CD4-positive, alpha-beta T cell (primary cell): ENCODE measurements around the gene SCN3B. TPM values are rescaled to one million over a fixed set of nuclear protein-coding genes. Genes with fewer than 3 reads are reported as not detected.
A peak's percentile ranks its signal among the peaks of the same experiment; 100 is the strongest.

Source experiments
- ATAC-seq: fragments of 200-7000 bp; cut with Tn5 transposase; one replicate; pipeline ENCODE4 v1.10.0; 2022; ENCODE audit warnings: mild to moderate bottlenecking; ENCODE audit not compliant: poor library complexity
- CTCF ChIA-PET: fragments of 350-600 bp; sonication (Branson Sonifier 250); formaldehyde crosslinking; loops from one replicate; lab custom pipeline; 2021; ENCODE audit warnings: antibody characterized with exemption, inconsistent platforms; lab: Charles Lee
- POLR2A ChIA-PET: fragments of 350-600 bp; sonication (Branson Sonifier 250); formaldehyde crosslinking; loops from one replicate; lab custom pipeline; 2021; ENCODE audit warnings: antibody characterized with exemption, inconsistent platforms; lab: Charles Lee
- DNase-seq, 14 experiments: peaks; one replicate each; pipeline ENCODE4 v3.0.0-alpha.2; 2013 to 2020; ENCODE audit warnings: mixed read lengths in 2 of 14
- H3K27ac ChIP-seq, 2 donors: one replicate each; pipeline versions ENCODE4 v1.5.1 to v1.7.0; 2013; ENCODE audit warnings: low read length in 2 of 2, low read depth in 1 of 2, mild to moderate bottlenecking in 1 of 2
- H3K27me3 ChIP-seq, 2 experiments: 1 replicate in 1 of 2; 2 replicates in 1 of 2; pipeline versions ENCODE4 v1.6.1 to v1.7.0; 2013; ENCODE audit warnings: low read length in 2 of 2, control low read depth in 1 of 2, mild to moderate bottlenecking in 1 of 2, moderate library complexity in 1 of 2; ENCODE audit not compliant: insufficient read depth in 2 of 2, control insufficient read depth in 1 of 2
- H3K36me3 ChIP-seq: one replicate; pipeline ENCODE4 v1.6.1; 2013; ENCODE audit warnings: low read length, control low read depth; ENCODE audit not compliant: insufficient read depth
- H3K4me1 ChIP-seq: one replicate; pipeline ENCODE4 v1.6.1; 2013; ENCODE audit warnings: low read length, control low read depth; ENCODE audit not compliant: insufficient read depth
- H3K4me3 ChIP-seq: one replicate; pipeline ENCODE4 v1.5.1; 2013; ENCODE audit warnings: mild to moderate bottlenecking, low read length, moderate library complexity
- H3K9me3 ChIP-seq, 2 experiments: 1 replicate in 1 of 2; 2 replicates in 1 of 2; pipeline versions ENCODE4 v1.6.1 to v1.7.0; 2013; ENCODE audit warnings: low read length in 2 of 2, mild to moderate bottlenecking in 2 of 2, control low read depth in 1 of 2, moderate library complexity in 1 of 2; ENCODE audit not compliant: control insufficient read depth in 1 of 2, insufficient read depth in 1 of 2
- H3K27ac Mint-ChIP-seq: one replicate; pipeline ENCODE4 v1.8.0; 2020; ENCODE audit warnings: mixed read lengths
- H3K27me3 Mint-ChIP-seq: one replicate; pipeline ENCODE4 v1.8.0; 2021; ENCODE audit warnings: mixed read lengths
- H3K36me3 Mint-ChIP-seq: one replicate; pipeline ENCODE4 v1.8.0; 2021; ENCODE audit warnings: low read depth, mixed read lengths
- H3K4me1 Mint-ChIP-seq: one replicate; pipeline ENCODE4 v1.8.0; 2021; ENCODE audit warnings: low read depth, mixed read lengths
- H3K4me3 Mint-ChIP-seq: one replicate; pipeline ENCODE4 v1.8.0; 2020; ENCODE audit warnings: mild to moderate bottlenecking, mixed read lengths
- H3K9me3 Mint-ChIP-seq: one replicate; pipeline ENCODE4 v1.8.0; 2020; ENCODE audit warnings: mixed read lengths
- intact Hi-C, 2 experiments: fragments of 100-400 bp; cut with DNase I in 1 of 2; cut with micrococcal nuclease in 1 of 2; formaldehyde crosslinking; loops; one replicate each; pipeline versions ENCODE4 v1.15.1 to v1.9.0; 2023 to 2025; cut with DNase I, micrococcal nuclease
- total RNA-seq, 174 experiments: library from RNA in 2 of 174; stranded (reverse) in 2 of 174; gene quantifications; one replicate each; pipeline ENCODE4 v1.2.3 and lab custom pipeline; 2021 to 2026
- TF ChIP-seq, protein P1 (sequence below): fragments of 200-600 bp; IDR thresholded peaks from one replicate; pipeline ENCODE4 v1.8.0; 2022; ENCODE audit warnings: antibody characterized with exemption, mild to moderate bottlenecking

The SCN3B gene
- total RNA-seq, 2 experiments from 2014 or later, result not detected

DNA sequence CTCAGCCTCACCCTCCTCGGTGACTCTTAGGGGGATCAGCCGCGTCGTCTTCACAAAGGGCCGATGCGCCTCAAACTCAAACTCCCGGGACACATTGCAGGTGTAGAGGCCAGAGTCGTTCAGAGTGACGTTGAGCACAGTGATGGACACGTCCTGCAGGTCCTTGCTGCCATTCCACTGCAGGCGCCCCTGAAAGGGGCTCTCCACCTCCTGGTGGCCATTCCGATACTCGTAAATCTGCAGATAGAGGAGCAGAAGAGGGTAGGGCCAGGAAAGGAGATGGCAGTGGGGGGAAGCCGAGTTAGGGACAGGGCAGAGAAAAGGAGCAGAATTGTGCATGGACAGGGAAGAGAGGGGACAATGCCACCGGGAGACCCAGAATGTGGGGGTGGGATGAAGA is 12.0 kb downstream of the SCN3B start:
- no peak for ATAC-seq
- Histone ChIP-seq H3K36me3 (no peaks in the 10 kb centered on the region), H3K27ac (no peak overlapping the region), H3K4me3 (no peak overlapping the region), H3K9me3 (no peaks in the 10 kb centered on the region), H3K27me3 (peaks cover 0 to 6% of the 10 kb centered on the region in 2 experiments), H3K4me1 (peaks cover 6% of the 10 kb centered on the region)
- TF ChIP-seq, protein P1, sequence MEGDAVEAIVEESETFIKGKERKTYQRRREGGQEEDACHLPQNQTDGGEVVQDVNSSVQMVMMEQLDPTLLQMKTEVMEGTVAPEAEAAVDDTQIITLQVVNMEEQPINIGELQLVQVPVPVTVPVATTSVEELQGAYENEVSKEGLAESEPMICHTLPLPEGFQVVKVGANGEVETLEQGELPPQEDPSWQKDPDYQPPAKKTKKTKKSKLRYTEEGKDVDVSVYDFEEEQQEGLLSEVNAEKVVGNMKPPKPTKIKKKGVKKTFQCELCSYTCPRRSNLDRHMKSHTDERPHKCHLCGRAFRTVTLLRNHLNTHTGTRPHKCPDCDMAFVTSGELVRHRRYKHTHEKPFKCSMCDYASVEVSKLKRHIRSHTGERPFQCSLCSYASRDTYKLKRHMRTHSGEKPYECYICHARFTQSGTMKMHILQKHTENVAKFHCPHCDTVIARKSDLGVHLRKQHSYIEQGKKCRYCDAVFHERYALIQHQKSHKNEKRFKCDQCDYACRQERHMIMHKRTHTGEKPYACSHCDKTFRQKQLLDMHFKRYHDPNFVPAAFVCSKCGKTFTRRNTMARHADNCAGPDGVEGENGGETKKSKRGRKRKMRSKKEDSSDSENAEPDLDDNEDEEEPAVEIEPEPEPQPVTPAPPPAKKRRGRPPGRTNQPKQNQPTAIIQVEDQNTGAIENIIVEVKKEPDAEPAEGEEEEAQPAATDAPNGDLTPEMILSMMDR, result no peak
- no peaks in the 10 kb centered on the region for H3K9me3 Mint-ChIP-seq
- no peaks in the 10 kb centered on the region for H3K4me1 Mint-ChIP-seq
- H3K4me3 Mint-ChIP-seq, result no peak overlapping the region
- no peaks in the 10 kb centered on the region for H3K36me3 Mint-ChIP-seq
- POLR2A ChIA-PET, result no interaction called here
- CTCF ChIA-PET, result no interaction called here
- DNase-seq, result no peak
- peaks cover 44% of the 10 kb centered on the region for H3K27me3 Mint-ChIP-seq
- intact Hi-C loops, result no loop called here
- H3K27ac Mint-ChIP-seq, result no peak overlapping the region

DNA sequence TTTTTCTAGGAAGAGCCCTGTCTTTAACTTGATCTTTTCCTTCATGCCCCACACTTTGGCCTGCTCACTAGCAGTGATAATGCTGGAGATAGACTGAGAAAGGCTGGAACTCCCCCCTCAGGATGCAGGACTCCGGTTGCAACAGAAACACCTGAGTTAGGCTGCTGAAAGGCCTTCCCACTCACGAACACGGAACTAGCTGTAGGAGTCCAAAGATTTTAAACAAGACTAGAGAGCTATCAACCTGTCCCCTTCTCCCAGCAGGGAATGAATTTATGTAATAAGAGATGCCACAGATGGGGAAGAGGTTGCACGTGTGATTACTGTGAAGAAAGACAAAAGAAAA is 13.0 kb downstream of the SCN3B start:
- POLR2A ChIA-PET, result no interaction called here
- Histone ChIP-seq H3K4me3 (no peak overlapping the region), H3K27ac (no peak overlapping the region), H3K27me3 (peaks cover 0 to 6% of the 10 kb centered on the region in 2 experiments), H3K9me3 (no peaks in the 10 kb centered on the region), H3K36me3 (no peaks in the 10 kb centered on the region), H3K4me1 (peaks cover 6% of the 10 kb centered on the region)
- intact Hi-C loops, result loop anchor here (1.0 kb wide), 1 partner anchor 66 kb away; no protein-coding TSS in a partner anchor
- peaks cover 44% of the 10 kb centered on the region for H3K27me3 Mint-ChIP-seq
- H3K9me3 Mint-ChIP-seq, result no peaks in the 10 kb centered on the region
- H3K4me3 Mint-ChIP-seq, result no peak overlapping the region
- no peaks in the 10 kb centered on the region for H3K36me3 Mint-ChIP-seq
- ATAC-seq (no peak), DNase-seq (no peak)
- H3K4me1 Mint-ChIP-seq, result no peaks in the 10 kb centered on the region
- CTCF ChIA-PET, result interaction anchor here (2.3 kb wide), 1 partner anchor 66 kb away, joined by 16 read pairs; no protein-coding TSS in a partner anchor
- no peak overlapping the region for H3K27ac Mint-ChIP-seq
- TF ChIP-seq, protein P1, result no peak

DNA sequence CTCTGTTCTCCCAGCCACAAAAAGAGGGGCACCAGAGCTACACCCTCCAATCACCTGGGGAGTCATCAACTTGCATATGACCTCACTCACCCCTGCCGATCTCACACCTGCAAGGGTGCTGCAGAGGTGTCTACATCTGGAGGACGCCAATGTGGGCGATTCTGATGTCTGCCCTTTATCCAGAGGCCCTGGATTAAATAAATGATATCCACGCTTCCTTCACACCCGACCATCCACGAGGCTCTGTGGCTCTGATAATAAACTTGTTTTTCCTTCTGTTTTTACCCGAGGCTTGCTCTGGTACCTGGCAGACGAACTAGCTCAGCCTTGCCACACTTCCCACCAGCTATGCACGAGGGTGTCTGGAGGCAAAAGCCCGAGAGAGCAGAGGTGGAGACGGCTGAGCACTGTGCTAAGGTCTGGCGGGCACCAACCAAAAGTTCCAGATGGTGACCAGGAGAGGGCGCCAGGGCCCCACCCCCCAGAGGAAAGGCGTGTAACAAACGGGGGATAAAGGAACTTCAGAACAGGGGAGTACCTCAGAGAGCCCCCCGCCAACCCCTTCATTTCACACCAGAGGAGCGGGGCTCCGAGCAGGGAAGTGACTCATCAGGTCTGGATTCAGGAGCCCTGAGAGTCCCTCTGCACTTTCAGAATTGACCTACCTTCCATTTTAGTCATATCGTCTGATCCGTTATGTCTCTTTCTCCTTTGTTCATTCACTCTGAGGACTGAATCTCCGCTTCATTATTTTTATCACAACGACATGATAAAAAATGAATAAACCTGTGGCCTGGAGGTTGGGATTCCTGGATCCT is 13.5 kb downstream of the SCN3B start:
- no peaks in the 10 kb centered on the region for H3K9me3 Mint-ChIP-seq
- ChIA-PET POLR2A (no interaction called here), CTCF (interaction anchor here (2.3 kb wide), 1 partner anchor 67 kb away, joined by 16 read pairs; no protein-coding TSS in a partner anchor)
- Histone ChIP-seq H3K36me3 (no peaks in the 10 kb centered on the region), H3K4me3 (no peak overlapping the region), H3K4me1 (peaks cover 6% of the 10 kb centered on the region), H3K27ac (no peak overlapping the region), H3K9me3 (no peaks in the 10 kb centered on the region), H3K27me3 (peaks cover 0 to 6% of the 10 kb centered on the region in 2 experiments)
- H3K36me3 Mint-ChIP-seq, result no peaks in the 10 kb centered on the region
- H3K27me3 Mint-ChIP-seq, result peaks cover 38% of the 10 kb centered on the region
- no peak overlapping the region for H3K27ac Mint-ChIP-seq
- DNase-seq (peak; percentile 19 to 73 (median 39)), ATAC-seq (peak; percentile 80)
- intact Hi-C loops, result loop anchor here (1.0 kb wide), 1 partner anchor 66 kb away; no protein-coding TSS in a partner anchor
- no peaks in the 10 kb centered on the region for H3K4me1 Mint-ChIP-seq
- no peak overlapping the region for H3K4me3 Mint-ChIP-seq
- TF ChIP-seq, protein P1, result peak; percentile 68
